NCI-H1048 (cell line): Measurements from ENCODE around the gene MS4A15.
"Not testable (repeated sequence)": the region's sequence is repeated elsewhere in the genome, so short reads cannot be mapped to it uniquely, and the experiment has no call there.

Source experiments
- DNase-seq: peaks from one replicate; lab custom pipeline; 2025; lab: John Stamatoyannopoulos, UW

MS4A15 gene

GRCh38 chr11:60756307-60757032 is at the start of gene MS4A15:
Gene MS4A15, plus strand, starts transcription at chr11:60756867. Its CDS starts 6,867 bp downstream, at chr11:60763734.
- DNase-seq = no peak

GRCh38 chr11:60706931-60707330 is 49.7 kb upstream of the MS4A15 start:
- DNase-seq = no peak

GRCh38 chr11:60710482-60710881 is 46.2 kb upstream of the MS4A15 start:
- DNase-seq = no peak

GRCh38 chr11:60711276-60711675 is 45.4 kb upstream of the MS4A15 start:
- DNase-seq = no peak

- DNase-seq = not testable (repeated sequence)
Observed at GRCh38 chr11:60713423-60713822, 43.2 kb upstream of the MS4A15 start.

- no peak for DNase-seq
Observed at GRCh38 chr11:60717956-60718355, 38.7 kb upstream of the MS4A15 start.

GRCh38 chr11:60718524-60719316 is 37.9 kb upstream of the MS4A15 start:
- no peak for DNase-seq

- no peak for DNase-seq
Observed at GRCh38 chr11:60719391-60719790, 37.3 kb upstream of the MS4A15 start.

GRCh38 chr11:60720460-60720859 is 36.2 kb upstream of the MS4A15 start:
- DNase-seq = no peak

- DNase-seq = no peak
Observed at GRCh38 chr11:60724420-60724819, 32.2 kb upstream of the MS4A15 start, which contains the start of gene MS4A18. Gene MS4A18, plus strand, starts transcription at chr11:60724720.

GRCh38 chr11:60725592-60725991 is 31.1 kb upstream of the MS4A15 start:
- no peak for DNase-seq

- DNase-seq = no peak
Observed at GRCh38 chr11:60731586-60731985, 25.1 kb upstream of the MS4A15 start.

- no peak for DNase-seq
Observed at GRCh38 chr11:60734279-60734678, 22.4 kb upstream of the MS4A15 start.

- no peak for DNase-seq
Observed at GRCh38 chr11:60739114-60739513, 17.6 kb upstream of the MS4A15 start.

- no peak for DNase-seq
Observed at GRCh38 chr11:60740573-60740972, 16.1 kb upstream of the MS4A15 start.

- no peak for DNase-seq
Observed at GRCh38 chr11:60741421-60741820, 15.2 kb upstream of the MS4A15 start.

GRCh38 chr11:60743058-60743457 is 13.6 kb upstream of the MS4A15 start:
- DNase-seq = no peak

- no peak for DNase-seq
Observed at GRCh38 chr11:60744114-60744513, 12.6 kb upstream of the MS4A15 start.

- DNase-seq = no peak
Observed at GRCh38 chr11:60747359-60747873, 9.3 kb upstream of the MS4A15 start.

GRCh38 chr11:60748225-60748624 is 8.4 kb upstream of the MS4A15 start:
- DNase-seq = no peak

- DNase-seq = no peak
Observed at GRCh38 chr11:60748821-60749220, 7.8 kb upstream of the MS4A15 start.

GRCh38 chr11:60750911-60751310 is 5.8 kb upstream of the MS4A15 start:
- no peak for DNase-seq

- DNase-seq = no peak
Observed at GRCh38 chr11:60753309-60753708, 3.4 kb upstream of the MS4A15 start.
